Fibroblast of upper back skin (primary cell): ENCODE measurements around the gene RAPGEF3.

Experiments
- DNase-seq: peaks from one replicate; pipeline ENCODE4 v3.0.0-alpha.2; 2013

The RAPGEF3 gene, protein sequence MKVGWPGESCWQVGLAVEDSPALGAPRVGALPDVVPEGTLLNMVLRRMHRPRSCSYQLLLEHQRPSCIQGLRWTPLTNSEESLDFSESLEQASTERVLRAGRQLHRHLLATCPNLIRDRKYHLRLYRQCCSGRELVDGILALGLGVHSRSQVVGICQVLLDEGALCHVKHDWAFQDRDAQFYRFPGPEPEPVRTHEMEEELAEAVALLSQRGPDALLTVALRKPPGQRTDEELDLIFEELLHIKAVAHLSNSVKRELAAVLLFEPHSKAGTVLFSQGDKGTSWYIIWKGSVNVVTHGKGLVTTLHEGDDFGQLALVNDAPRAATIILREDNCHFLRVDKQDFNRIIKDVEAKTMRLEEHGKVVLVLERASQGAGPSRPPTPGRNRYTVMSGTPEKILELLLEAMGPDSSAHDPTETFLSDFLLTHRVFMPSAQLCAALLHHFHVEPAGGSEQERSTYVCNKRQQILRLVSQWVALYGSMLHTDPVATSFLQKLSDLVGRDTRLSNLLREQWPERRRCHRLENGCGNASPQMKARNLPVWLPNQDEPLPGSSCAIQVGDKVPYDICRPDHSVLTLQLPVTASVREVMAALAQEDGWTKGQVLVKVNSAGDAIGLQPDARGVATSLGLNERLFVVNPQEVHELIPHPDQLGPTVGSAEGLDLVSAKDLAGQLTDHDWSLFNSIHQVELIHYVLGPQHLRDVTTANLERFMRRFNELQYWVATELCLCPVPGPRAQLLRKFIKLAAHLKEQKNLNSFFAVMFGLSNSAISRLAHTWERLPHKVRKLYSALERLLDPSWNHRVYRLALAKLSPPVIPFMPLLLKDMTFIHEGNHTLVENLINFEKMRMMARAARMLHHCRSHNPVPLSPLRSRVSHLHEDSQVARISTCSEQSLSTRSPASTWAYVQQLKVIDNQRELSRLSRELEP

DNA sequence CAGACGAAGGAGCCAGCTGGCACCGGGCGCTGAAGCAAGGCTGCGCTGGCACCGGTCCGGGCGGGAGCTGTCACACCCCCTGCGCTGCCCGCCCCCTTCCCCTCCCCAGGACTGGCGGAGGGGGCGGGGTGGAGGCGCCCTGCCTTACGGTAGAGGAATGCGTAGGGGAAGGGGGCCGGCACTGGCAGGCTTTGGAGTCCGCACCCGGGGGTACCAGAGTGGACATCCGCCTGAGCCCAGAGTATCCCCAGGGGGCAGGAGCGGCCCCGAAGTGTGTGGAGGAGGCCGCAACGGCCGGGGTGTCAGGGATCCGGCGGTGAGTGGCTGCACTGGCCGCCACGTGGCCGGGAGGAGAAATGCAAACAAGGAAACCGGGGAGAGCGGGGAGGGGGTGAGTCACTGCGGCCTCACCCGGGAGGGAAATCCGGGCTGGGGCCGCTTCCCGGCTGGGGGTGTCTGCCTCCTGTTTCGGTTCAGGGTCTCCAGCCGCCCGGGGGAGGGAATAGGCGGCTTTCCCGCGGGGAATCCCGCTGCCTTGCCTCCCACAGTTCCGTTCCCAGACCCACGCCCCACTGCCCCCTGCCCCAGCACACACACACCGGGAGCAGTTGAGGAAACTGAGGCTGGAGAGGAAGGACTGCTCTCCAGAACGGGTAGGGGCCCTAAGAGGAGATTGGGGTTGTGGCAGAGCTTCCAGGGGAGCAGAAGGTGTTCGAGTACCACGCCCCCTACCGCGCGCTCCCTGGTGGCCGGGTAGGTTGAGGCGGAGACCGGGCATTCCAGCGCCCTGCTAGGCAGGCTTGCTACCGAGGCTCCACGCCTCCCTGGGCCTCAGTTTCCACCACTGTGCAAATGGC, at the start of gene RAPGEF3:
Gene RAPGEF3 (minus strand): TSS at position 47 of the 857 bp plus-strand sequence. CDS start 324 bp downstream, outside the sequence.
- DNase-seq: peak; percentile 83

DNA sequence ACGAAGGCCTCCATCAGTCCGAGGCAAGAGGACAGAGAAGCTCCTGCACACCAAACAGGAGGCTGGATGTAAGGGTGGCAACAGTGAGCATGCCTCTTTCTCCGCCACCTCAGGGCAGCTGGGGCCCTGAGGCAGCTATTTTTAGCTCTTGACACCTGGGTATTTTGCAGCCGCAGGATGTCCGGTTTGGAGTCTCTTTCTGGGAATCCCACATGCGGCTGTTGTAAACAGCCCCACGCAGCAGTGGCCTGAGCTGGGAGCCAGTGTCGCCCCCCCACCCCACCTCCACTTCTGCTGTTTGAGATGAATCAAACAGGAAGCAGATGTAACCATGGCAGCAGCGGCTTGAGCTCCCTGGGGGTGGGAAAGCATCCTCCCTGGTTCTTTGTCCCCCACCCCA, 49.4 kb upstream of the RAPGEF3 start:
- peak; percentile 48 for DNase-seq

DNA sequence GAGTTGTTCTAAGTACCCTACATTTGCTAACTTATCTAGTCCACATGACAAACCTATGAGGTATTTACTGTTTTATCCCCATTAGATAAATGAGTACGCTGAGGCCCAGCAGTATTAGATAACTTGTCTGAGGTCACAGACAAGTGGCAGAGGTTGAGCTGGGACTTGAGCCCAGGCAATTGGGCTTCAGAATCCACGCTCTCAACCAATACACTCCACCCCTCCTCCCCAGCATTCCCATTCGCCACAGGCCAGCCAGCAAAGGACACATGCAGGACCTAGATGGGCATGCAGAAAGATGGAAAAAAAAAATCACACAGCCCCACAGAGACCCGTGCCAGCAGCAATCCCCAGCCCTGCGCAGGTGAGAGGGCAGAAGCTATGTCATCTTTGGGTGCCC, 48.7 kb upstream of the RAPGEF3 start:
- DNase-seq: no peak

DNA sequence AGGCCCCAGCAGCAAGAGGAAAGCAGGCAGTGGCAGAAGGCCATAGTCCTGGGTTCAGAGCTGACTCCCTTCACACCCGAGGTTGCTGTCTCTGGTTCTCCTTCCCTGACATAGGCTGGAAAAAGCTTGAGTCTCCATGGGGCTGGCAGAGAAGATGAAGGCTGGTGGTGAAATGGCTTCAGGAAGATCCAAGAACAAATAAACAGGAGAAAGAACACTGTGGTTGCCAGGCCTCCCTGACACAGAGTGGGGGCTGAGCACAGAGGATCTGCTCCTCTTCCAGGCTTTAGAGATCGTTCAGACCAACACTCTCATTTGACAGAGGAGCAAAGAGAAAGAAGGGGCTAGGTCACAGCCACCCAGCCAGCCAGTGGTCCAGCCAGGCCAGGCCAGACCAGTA, 46.7 kb upstream of the RAPGEF3 start:
- no peak for DNase-seq

DNA sequence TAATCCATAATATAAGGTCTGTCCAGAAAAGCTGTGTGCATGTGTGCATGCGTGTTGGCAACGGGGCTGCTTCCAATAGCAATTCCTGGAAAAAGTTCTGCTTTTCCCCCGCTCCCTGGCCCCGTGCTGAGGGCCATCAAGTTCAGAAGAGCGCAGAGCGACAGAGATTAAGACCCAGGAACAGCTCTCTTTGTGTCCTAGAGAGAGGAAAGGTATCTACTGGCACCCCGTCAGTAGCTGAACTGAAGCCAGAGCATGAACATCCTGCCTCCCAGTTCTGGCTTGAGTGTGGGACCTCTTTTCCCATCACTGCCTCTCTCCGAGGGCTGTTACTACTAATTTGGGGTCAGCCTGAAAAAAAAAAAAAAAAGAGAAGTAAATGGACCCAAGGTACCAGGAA, 45.5 kb upstream of the RAPGEF3 start:
- no peak for DNase-seq

DNA sequence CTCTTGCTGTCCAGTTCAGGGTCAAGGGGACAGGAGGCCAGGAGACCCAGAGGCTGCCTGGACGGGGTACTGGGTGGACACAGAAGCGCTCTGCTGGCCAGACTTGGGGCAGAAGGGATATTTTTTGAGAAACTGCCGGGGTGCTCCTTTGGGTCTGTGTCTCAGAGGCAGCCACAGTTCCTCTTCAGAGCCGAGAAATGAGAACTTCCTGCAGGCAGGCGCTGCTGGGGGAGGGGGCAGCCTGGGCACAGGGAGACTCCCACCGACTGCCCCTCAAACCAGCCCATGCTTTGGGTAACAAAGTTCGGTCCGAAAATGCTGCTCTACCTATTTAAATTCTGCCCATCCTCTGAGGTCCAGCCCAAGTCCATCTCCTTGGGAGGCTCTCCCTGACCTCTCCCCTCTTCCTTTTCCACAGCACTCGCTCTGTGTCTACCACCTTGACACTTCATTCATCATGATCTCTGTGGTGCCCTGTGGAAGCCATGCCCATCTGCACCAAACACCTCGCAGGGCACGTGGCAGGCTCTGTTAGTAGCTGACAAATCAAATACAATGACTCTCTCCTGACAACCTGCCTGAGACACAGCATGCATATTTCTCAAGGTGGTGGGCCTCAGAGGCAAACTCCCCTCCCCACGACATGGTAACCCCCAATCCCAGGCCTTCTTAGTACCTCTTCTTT, 44.7 kb upstream of the RAPGEF3 start:
- no peak for DNase-seq

DNA sequence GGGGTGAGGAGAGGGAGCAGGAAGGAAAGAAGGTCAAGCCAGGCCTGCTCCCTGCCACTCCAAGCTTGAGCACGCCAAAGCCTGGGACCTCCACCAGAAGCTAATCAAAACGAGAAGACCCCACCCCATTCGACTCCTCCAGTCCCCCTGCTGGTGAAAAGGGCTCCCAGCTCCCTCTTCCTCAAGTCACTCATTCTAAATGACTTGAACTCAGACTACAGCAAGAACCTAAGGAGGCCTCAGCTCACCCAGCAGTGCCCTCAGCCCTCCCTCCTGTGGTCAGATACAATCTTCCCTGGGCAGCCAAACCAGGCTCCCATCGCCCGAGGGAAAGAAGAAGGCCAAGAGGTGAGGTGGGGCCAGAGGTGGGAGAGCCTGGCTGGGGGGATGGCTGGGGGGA, 43.6 kb upstream of the RAPGEF3 start:
- no peak for DNase-seq

DNA sequence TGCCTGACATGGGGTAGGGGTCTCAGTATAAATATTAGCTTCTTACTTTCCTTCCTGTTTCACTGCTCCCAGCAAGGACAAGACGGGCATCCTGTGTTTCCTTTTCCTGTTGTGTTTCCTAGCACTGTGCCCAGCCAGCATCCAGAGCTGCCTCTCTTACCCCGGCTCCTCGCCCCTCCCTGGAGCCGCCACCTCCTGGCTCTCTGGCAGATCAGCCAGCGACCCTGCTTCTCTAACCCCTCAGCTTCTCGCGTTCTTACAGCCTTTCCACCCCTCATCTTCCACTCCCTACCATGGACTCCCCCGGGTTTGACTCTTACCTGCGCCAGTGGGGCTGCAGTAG, 43.2 kb upstream of the RAPGEF3 start:
- DNase-seq: no peak

DNA sequence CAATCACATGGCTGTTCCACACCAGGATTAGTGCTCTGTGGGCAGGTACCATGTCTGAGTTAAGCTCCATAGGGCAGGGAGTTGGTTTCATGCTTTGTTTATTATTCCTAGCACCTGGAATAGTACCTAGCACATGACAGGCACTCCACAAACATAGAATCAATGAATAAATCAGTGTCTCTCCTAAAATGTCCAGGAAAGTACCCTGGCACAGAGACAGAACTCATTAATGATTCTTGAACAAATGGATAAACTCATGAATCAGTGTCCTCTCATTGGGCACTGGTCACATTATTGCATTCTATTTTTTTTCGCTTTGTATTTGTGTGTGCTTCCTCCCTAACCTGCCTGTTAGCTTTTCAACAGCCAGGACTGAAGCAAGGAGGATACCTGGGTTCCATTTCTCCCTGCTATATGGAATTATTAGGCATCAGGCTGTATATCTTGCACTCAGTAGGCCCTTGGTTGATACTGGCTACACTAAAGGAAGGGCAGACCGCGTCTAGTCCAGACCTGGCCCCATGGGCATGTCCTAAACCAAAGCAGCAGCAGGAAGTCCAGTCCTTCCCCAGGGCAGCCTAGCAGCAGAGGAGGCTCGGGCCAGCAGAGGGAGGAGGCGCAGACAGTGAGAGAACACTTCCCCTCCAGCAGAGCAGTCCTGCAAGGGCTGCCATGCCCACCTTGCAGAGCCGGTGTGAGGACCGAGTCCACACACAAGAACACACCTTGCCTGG, 42.7 kb upstream of the RAPGEF3 start:
- DNase-seq: no peak

DNA sequence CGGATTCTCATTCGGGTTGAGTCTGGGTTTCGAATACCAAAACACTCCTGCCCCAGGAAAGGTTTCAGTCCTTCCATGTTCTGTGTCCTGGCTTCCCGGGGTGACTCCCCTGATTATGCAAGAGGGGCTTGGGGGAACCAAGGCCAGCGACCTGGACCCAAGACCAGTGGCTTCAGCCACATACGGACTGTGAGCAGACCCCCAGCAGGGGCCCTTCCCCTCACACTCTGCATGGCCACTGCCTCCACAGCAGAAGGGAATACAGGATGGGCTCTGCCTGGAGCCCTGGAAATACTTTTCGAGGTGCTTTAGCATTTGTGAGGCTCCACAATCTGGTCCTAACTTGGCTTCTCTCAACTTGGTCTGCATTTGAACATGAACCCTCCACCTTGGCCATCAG, 41.9 kb upstream of the RAPGEF3 start:
- DNase-seq: no peak

DNA sequence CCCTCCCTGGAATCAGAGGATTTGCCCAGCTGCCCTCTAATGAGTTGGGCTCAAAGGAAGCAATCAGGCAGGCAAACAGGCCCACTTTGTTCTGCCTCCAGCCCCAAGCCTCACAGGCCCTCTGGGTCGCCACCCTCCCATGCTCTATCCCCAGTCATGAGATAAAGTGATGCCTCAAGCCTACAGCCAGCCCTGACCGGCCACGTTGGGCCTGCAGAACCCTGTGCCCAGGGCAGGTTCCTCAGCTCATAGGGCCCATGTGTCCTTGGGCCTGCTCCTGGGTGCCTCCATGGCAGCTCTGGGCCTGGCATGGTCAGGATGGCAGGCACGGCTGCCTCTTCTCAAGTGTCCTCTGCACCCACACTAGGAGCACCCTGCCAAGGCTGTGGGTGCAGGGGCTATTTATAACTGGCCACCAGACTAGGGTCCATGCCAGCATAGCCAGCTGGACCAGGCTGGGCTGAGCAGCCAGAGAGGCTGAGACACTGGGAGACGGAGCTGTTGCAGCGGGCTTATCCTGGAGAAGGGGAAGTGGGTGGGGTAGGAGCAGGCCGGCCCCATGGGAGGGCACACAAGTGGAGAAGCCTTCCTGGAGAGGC, 40.8 kb upstream of the RAPGEF3 start:
- no peak for DNase-seq

DNA sequence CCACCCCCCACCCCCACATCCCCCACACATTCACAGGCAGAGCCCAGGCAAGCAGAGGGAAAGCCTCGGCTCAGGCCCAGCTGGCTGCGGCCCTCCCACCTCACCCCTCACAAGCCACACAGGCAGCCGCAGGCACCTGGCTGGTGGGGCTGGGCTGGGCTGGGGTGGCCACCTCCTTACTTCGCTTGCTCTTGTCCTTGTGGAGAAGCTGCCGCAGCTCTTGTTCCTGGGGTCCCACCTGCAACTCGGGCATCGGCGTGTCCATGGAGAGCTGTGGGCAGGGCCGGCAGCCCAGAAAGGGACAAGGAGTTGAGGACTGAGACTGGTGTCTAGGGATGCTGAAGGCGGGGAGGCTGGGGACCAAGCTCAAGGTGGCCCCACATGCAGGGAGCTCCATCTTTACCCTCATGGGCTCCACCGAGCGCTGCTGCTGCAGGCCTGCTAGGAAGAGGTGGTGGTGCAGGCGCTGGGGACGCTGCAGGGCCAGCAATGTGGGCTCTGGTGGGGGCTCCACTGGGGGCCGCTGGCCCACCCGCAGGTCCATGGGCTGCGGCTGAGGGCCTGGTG, 39.8 kb upstream of the RAPGEF3 start:
- DNase-seq: no peak

DNA sequence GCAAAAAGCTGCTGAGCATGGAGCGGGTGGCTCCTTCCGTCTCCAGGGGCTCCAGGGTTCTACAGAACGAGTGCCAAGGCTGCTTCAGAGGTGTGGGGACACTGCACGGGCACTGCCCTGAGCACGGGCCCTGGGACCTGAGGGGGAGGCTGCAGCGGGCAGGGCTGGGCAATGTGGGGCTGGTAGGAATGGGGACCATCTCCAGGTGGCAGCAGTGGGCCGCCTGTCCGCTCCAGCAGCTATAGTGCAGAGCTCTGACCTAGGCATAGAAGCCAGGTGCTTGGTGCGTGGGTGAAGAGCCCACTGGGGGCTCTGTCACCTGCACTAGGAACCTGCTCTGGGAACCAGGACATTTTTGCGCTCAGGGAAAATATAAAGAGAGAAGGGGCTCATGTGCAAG, 38.8 kb upstream of the RAPGEF3 start:
- no peak for DNase-seq

DNA sequence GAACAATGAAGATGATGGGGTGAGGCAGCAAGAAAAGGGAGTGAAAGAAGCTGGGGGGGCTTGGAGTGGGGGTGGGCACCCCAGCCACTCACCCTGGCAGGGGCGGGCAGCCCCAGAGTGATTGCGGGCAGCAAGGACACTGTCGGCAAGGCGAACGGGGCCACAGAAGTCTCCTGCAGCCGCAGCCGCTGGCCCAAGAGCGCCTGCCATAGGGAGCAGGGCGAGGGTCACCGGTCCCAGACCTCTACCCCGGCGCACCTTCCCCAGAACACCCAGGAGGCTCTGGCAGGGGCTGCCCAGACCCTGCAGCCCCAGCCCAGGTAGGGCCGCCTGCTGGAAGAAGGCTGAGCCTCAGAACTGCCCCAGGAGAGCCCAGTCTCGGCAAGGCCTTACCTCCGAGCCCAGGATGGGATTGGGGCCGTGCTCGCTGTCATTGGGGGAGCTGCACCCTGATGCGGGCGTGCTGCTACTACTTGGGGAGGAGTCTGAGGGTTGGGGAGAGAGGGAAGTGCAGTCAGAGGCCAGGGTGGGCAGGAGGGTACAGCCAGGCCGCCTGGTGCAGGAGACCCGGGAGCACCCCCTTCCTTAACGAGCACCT, 37.2 kb upstream of the RAPGEF3 start:
- DNase-seq: no peak

DNA sequence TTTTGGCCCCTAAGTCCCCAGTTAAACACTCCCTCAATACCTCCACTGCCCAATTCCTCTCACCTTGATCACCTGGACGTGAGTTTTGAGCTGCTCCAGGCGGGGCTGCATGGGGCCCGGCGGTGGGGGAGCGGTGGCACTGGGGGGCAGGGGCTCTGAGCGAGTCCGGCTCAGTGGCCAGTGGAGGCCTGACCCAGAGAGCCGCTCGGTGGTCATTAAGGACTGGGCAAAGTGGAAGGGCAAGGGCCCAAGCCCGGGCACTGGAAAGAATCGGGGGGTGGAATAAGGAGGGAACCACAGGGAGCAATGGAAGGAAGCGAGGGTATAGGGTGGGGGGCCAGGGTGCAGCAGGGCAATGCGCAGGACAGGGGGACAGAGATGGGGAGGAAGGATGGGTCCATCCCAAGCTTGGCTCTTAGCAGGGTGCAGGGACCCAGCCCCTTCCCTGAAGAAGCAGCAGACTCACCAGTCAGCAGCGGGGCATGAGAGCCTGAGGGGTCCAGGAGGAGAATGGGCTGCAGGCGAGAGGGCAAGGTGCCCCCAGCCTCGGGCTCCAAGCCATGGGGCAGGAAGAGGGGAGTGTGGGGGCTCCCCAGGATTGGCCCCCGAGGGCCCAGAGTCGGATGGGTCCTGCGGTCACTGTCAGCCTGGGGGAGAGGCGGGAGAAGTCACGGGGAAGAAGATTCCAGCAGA, 36.6 kb upstream of the RAPGEF3 start:
- no peak for DNase-seq

DNA sequence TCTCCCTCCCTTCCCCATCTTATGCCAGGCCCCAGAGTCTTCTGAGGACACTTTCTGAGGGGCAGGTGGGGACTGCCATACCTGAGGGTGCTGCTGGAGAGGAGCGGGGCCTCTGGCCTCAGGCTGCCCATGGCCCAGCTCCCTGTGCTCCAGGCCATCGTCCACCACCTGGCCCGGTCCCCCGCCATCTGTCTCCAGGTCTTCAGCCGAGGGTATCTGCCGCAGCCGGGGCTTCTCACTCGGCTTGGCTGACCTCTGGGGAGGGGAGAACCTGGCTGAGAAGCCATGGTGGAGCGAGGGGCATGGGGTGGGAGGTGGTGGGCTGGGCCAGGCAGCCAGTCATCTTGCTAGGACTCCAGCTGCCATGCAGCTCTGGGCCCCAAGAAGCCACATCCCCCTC, 36.0 kb upstream of the RAPGEF3 start:
- DNase-seq: no peak

DNA sequence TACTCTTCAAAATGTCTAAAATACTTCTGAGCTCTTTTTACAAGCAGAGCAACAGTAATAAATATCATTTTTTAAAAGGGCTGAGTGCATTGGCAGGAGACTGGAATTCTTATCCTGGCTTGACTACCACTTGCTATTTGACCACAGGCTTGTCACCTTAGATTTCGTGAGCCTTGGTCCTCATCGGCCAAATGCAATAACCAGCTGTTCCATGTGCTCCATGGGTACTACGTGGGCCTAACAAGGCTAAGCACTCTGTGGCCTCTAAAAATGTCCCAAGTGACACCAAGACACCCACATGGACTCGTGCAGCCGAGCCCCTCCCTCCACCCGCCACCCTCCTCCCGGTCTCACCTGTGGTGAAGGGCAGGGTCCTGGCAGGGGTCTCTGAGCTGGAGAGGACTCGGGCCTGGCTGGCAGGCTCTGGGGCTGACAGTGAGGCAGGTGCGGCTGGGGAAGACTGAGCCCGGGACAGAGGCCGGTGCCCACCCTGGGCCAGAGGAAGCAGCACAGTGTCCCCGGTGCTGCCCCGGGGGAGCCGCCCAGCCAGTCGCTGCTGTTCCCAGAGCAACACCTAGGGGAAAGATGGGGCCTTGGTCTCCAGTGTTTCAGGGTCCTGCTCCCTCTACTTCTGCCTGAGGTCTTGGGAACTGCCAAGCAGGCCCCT, 34.5 kb upstream of the RAPGEF3 start:
- no peak for DNase-seq

DNA sequence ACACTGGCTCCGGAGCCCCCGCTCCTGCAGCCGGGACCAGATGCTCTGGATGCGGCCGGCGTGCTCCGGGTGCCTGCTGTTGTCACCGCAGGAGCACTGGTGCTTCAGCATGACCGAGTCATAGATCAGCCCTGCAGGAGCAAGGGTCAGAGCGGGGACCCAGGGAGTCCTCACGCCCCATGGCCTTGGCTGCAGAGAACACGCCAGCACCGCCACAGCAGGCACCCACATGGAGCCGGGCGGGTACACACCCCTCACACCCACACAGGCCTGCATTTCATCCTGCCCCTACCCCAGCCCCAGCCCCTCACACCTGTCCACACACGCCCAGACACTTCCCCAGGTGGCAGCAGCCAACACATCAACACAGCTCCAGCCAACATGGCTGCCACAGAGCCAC, 33.2 kb upstream of the RAPGEF3 start:
- no peak for DNase-seq

DNA sequence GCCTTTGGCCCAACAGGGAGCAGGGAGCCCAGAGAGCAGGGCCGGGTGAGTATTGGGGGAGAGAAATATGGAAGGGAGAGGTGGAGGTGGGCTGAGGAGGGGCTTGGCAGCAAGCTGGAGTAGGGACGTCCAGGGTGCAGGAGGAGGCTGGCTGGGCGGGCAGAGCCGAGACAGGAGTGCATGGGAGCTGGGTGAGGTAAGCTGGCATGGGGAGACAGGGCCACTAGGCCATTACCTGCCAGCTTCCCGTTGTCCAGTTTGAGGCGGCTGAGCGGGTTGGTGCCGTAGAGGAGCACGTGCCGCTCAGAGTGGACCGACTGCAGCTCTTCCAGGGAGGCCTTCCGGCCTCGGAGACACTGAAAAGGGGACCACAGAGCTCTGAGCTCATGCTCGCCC, 32.7 kb upstream of the RAPGEF3 start:
- DNase-seq: no peak
